NCI-H1694 (cell line): ENCODE results near the gene FTO.
A peak's percentile ranks its signal among the peaks of the same experiment; 100 is the strongest.

Experiments used
- DNase-seq: peaks from one replicate; lab custom pipeline; 2025; lab: John Stamatoyannopoulos, UW

The FTO gene

DNA sequence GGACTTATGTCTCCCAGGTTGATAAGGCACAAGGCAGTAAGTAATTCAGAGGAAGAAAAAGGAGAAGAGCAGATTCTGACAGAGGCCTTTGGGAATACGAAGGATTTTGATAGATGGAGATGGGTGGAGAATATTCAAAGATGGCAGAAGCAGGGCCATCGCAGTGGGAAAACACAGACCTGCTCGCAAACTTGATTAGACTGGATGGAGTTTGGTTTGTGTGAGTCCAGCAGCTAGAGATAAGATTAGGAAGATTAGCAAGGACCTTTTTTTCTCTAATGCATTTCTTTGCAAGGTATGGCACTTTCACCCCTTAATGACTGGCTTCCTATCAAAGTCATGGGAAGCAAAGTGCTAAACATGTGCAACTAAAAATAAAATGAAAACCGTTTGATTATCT, 196.7 kb downstream of the FTO start:
- DNase-seq = no peak

DNA sequence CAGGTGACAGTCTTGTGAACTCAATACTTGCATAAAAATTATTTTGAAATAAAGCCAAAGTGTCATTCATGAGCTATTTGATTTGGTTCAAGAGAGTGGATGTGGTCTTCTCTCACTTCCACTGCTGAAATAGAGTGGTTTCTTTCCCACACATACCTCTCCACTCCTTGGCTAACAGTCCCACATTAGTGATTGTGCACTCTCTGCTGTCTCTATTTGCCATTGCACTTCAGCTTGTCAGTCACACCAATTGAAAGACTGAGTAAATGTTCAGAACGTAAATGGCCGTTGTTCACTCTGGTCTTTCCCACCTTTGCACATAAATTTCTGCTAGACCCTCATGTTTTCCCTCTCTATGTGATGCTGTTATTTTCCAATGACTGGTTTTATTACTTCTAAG, 197.5 kb downstream of the FTO start:
- DNase-seq = no peak

DNA sequence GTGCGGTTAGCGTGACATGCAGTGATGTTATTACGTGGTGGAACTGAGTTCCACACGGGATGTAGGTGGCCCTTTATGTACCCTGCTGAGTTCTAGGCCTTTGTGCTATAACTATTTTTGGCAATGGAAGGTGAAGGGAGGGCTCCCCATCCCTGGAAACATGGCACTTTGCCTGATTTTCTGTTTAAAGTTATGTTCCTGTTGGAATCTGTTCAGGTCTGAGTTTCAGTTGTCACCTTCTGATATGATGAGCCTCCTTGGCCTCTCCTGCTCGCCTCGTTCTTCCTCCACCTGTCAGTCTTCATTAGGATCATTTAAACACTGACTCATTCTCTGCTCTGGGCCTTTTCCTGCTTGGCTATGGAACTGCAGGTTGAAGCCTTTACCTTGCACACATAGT, 200.6 kb downstream of the FTO start:
- no peak for DNase-seq

- DNase-seq = no peak
Observed at GRCh38 chr16:53905028-53905427, 201.1 kb downstream of the FTO start.

DNA sequence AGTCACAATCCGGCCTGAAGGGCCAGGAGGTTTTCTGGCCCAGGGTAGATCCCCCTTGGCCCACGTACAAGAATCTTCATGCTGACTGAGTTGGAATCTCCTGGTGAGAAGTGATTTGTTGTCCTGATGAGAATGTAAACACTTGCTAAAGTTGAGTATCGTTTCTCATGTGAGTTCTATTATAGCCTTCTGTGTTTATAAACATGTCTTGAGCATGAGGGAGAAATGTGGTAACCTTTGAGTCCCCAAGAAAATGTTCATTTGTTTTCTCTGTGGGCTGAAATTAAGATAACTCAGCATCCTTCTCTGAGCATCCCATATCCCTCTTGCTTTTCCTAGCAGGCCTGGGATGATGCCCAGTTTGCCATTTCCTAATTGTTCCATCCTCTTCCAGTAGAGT, 204.8 kb downstream of the FTO start:
- no peak for DNase-seq

GRCh38 chr16:53910990-53911389, 207.0 kb downstream of the FTO start:
- no peak for DNase-seq

DNA sequence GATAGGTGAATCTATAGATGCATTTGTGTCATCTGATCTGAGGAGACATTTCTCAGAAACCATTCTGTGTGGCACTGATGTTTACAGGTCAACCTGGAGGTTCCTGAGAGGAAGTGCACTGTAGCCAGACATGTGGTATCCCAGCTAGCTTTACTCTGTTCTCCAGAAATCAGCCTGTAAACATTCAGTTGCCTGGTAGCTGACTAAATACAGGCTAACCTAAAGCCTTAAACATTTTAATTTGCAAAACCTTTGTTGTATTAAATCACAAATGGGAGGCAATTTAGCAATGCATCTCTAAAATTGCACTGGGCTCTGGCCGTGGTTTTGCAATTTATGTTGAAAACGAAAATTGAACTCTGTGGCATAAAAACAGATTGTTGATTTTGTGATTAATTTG, 207.6 kb downstream of the FTO start:
- DNase-seq = no peak

- DNase-seq = no peak
Observed at GRCh38 chr16:53912155-53912554, 208.2 kb downstream of the FTO start.

DNA sequence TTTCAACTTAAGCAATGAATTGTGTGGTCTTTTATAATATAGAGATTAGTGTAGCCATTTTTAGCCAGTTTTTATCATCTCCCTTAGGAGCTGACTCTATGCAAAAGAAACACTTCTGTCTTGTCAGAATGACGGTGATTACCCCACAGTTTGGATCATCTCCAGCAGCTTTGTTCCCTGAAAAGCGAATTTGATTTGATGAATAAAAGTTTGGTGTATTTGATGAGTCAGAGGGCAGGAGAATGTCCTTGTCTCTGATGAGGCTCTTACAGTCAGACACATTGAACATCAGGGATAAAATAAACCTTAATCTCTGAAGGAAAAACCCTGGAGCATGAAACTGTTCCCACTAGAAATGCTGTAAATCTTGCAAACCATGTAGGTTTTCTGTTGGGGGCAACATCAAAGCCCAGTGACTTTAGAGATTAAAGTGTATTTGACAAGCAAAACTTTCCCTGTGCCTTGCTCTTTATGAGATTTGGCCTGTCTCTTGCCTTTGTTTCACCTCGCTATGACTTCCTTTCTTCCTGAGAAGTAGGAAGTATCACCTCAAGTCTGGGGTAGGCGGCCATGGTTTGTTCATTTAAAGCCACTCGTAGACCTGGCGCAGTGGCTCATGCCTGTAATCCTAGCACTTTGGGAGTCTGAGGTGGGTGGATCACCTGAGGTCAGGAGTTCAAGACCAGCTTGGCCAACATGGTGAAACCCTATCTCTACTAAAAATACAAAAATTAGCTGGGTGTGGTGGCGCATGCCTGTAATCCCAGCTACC, 209.3 kb downstream of the FTO start:
- no peak for DNase-seq

- DNase-seq = no peak
Observed at GRCh38 chr16:53913920-53914319, 210.0 kb downstream of the FTO start.

GRCh38 chr16:53914736-53915135, 210.8 kb downstream of the FTO start:
- no peak for DNase-seq

GRCh38 chr16:53915452-53916160, 211.7 kb downstream of the FTO start:
- no peak for DNase-seq

DNA sequence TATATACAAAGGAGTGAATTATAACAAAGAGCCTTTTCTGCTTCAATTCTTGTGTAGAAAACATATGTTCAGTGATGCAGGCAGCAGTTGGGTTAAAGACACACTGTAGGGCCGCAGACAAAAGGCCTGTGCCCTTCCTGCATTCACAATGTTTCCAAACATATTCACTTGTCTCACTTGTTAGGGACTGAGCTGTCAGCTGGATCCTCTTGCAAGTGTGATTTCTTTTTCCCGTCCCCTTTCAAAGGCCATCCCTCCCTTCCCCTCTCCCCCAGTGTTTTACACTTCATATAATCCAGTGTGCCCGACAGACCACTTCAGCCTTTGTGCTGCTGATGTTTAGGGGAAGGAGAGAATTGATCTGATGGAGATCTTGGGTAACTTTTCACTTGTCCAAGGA, 217.0 kb downstream of the FTO start:
- no peak for DNase-seq

DNA sequence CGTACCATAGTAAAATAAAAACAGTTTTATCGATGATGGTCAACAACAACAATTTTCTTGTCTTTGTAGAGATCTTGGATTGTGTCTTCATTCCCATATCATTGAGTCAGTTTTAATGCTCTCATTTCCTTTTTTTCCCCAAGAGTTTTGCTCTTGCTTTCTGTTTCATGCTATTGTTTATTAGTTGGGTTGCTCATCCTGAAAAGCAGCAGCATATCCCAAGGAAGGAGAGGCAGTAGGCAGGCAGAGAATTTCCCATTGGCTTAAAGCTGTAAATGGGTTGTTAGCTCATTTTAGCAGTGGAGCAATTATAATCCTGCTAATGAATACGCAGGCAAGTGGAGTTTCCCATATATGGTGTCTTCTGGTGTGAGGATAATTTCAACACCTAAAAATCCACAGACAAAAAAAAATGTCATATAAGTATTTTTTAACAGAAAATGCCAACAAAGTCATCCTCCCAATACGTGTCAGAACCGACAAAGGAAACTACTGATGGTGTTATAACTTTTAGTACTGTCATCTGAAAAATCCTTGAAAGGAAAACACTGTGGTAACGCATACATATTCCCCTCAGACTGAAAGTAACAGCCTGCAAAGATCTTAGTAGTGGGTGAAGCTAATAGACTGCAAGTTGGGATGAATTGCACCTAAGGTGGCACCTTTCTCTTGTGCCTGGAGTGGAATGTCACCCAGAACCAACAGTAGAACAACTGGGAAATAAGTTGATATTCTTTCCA, 218.3 kb downstream of the FTO start:
- DNase-seq = no peak

GRCh38 chr16:53922807-53923571, 219.0 kb downstream of the FTO start:
- peak; percentile 87 for DNase-seq

DNA sequence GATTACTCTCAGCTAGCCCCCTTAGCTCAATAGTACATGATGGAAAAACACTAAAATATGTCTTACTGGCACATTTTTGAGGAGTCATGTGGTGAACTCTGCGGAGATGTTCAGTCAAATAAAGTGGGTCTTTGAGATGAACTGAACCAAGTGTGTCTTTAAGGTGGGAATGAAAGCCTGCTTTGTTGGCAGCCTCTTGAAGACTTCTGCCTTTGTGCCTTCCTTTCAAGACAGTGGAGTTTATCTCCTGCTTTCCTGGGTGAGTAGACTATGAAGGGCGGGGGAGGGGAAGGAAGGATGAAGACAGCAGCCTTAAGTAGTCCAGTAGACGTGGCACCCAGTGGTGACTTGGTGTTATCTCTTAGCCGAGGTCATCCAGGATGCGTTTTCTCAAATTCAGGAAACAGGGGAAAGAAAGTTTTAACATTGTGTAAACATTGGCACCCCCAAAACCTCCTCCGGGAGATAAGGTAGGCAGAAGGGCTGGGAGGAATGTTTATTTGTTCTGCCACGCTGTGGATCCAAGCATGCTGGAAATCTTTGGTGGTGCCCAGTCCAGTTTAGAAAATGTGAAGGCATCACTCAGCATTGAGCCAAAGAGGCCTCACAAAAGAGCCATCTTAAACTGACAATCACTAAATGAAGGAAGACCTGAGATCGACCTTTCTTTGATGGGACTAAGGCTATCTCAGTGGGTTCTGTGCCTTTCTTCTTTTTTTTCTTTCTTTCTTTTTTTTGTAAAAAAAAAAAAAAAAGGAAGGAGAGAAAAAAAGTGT, 220.6 kb downstream of the FTO start:
- no peak for DNase-seq

GRCh38 chr16:53925107-53925410, 221.1 kb downstream of the FTO start:
- DNase-seq = no peak

GRCh38 chr16:53925526-53925925, 221.6 kb downstream of the FTO start:
- no peak for DNase-seq

- DNase-seq = no peak
Observed at GRCh38 chr16:53926209-53926608, 222.3 kb downstream of the FTO start.

- no peak for DNase-seq
Observed at GRCh38 chr16:53932975-53933374, 229.0 kb downstream of the FTO start.

- DNase-seq = no peak
Observed at GRCh38 chr16:53933407-53933806, 229.5 kb downstream of the FTO start.

- no peak for DNase-seq
Observed at GRCh38 chr16:53936052-53936451, 232.1 kb downstream of the FTO start.
